Stimulated activated CD4-positive, alpha-beta T cell treated with anti-CD3 and anti-CD28 coated beads, Interleukin-2, amount 100 ng/mL, for 24 hours (primary cell): Measurements from ENCODE around the gene CHCHD2.
"Not testable (repeated sequence)": the region's sequence is repeated elsewhere in the genome, so short reads cannot be mapped to it uniquely, and the experiment has no call there.

Experiments
- DNase-seq, 2 donors: peaks; one replicate each; pipeline ENCODE4 v3.0.0-alpha.2; 2020

Gene CHCHD2

GRCh38 chr7:56106108-56107073 lies at the start of gene CHCHD2:
Gene CHCHD2, minus strand, starts transcription at chr7:56106476. Its CDS starts 63 bp downstream, at chr7:56106413.
- peak; percentile 90 to 93 for DNase-seq

DNA sequence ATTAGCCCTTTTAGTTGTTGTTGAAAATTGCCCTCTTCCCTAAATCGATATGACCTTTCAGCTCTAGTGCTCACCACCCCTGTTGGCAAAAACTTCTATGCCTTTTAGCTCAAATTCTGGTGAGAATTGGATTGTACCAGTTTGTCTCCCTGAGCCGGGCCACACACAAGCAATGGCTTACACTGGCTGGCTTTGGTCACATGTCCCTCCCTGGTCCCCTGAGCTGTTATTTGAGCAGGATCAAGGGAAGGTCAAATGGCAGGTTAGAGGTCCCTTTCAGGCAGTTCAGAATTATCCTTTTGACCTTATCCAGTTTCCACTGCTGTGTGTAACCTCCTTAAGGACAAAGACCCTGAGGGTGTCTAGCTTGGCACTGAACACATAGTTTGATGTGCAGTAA lies 24.8 kb upstream of the CHCHD2 start:
- DNase-seq: not testable (repeated sequence)

GRCh38 chr7:56127241-56127975 lies 21.1 kb upstream of the CHCHD2 start:
- no peak for DNase-seq

DNA sequence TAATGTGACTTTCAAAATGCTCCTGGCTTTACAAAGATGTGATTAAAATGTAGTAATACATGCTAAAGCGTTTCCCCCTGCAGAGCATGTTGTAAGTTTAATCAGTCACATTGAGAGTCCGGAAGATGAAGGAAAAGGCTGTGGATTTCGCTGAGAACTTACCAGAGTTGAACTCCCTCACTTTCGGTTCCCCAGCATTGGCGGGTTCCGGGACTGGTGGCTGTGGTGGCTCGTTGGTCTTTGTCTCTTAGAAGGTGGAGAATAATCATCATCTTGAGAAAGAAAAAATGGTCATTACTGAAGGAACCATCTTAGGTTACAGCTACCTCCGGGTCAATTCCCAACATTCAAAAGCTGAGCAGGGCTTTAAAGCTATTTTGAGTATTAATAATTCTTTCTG lies 19.6 kb upstream of the CHCHD2 start:
- no peak for DNase-seq

DNA sequence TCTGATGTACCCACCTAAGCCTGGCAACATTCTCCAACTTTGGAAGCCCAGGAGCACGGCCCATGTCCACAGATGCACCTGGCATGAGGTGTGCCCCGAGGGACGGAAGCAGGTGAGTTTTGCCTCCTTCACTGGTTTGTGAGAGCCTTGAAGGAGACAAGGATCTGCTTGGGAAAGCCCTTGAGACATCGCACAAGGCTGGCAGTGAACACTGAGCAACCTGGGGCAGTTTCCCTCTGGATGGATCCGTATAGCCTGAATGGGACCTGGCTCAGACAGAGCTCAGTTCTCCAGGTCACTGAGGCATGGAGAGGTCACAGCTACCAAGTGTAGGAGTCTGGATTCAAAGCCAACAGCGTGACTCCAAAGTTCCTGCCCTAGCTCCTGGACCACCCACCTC lies 18.7 kb upstream of the CHCHD2 start:
- no peak for DNase-seq

- no peak for DNase-seq
Measured at GRCh38 chr7:56121440-56121839, 15.2 kb upstream of the CHCHD2 start.

DNA sequence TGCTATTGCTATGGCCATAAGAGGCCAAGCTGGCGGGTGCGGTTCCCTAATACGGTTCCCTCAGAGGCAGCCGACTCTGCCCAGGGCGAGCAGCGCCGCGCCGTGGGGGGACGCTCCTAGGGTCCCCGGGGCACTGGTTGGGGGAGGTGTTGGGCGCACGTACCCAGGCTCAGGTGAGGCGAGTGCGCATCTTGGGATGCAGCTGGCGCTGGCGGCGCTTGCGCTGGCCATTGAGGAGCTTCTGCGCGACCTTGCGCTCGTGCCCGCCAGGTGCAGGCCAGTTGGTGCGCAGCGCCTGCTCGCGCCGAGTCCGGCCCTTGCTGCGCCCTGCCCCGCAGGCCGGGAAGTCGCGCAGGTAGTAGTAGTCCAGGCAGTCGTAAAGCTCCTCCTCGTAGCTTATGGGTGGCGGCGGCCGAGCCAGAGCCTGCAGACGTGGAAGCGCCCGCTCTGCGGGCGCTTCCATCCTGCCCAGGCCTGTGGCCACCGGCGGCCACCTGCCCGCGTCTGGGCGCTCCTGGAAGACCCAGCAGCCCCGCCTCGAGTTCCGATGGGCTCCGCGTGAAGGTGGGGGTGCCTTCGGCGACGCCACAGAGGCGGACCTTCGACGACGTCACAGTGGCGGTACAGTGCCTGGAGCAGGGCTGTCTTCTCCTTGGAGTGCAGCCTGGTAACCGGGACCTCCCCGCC lies 9.7 kb upstream of the CHCHD2 start, which contains the start of gene NUPR2:
Gene NUPR2, minus strand, starts transcription at position 566 of the 687 bp plus-strand sequence. Its CDS starts 103 bp downstream, at position 463.
- no peak for DNase-seq

DNA sequence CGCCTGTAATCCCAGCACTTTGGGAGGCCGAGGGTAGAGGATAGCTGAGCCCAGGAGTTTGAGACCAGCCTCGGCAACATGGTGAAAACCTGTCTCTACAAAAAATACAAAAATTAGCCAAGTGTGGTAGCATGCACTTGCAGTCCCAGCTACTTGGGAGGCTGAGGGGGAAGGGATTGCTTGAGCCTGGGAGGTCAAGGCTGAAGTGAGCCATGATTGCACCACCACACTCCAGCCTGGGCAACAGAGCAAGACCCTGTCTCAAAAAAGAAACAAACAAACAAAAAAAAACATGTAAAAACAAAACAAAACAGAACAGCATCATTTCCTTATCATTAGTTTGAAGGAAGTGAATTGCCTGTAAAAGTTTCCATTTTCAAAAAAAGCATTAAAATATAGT lies 6.0 kb upstream of the CHCHD2 start:
- DNase-seq: not testable (repeated sequence)

DNA sequence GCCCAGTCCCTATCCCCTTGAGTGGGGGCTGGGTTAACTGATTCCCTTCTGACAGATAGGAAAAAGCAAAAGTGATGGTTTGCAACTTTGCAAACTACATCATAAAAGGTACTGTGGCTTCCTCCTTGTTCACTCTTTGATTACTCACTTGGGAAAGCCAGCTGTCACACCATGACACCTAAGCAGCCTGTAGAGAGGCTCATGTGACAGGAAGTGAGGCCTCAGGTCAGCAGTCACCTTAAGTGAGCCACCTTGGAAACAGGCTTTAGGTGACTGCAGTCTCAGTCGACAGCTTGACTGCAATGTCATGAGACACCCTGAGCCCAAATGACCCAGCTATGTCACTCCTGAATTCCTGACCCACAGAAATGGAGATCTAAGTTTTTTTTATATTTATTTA lies 4.3 kb upstream of the CHCHD2 start:
- DNase-seq: no peak

DNA sequence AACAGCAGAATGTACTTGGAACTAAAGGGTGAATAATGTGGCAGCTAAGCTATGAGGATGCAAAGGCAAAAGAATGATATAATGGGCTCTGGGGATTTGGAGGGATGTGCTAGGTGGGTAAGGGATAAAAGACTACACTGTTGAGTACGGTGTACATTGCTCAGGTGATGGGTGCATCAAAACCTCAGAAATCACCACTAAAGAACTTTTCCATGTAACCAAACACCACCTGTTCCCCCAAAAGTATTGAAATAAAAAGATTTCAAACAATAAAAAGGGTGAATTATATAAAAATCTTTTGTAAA lies 1.6 kb upstream of the CHCHD2 start:
- DNase-seq: no peak

GRCh38 chr7:56105508-56105907 lies 768 bp downstream of the CHCHD2 start:
- peak; percentile 28 to 30 for DNase-seq

GRCh38 chr7:56104138-56104537 lies 2.1 kb downstream of the CHCHD2 start:
- not testable (repeated sequence) for DNase-seq

- DNase-seq: no peak
Measured at GRCh38 chr7:56099653-56100052, 6.6 kb downstream of the CHCHD2 start.

DNA sequence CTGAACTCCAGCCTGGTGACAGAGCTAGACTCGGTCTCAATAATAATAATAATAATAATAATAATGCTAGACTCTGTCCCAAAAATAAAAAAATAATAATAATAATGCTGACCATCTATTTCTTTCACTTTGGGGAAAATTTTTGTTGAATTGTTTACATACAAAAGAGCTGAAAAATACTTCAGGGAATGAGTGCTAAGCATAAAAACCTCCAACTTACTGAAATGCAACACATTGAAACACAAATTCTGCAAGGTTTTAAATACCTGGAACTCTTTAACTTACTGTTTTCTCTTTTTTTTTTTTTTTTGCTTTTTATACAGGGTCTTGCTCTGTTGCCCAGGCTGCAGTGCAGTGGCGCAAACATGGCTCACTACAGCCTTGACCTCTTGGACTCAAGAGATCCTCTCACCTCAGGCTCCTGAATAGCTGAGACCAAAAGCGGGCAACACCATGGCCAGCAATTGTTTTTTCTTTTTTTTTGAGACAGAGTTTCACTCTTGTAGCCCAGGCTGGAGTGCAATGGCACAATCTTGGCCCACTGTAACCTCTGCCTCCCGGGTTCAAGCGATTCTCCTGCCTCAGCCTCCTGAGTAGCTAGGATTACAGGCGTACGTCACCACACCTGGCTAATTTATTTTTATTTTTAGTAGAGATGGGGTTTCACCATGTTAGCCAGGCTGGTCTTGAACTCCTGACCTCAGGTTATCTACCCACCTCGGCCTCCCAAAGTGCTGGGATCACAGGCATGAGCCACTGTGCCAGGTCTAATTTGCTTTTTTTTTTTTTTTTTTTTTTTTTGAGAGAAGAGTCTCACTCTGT lies 7.9 kb downstream of the CHCHD2 start:
- not testable (repeated sequence) for DNase-seq

DNA sequence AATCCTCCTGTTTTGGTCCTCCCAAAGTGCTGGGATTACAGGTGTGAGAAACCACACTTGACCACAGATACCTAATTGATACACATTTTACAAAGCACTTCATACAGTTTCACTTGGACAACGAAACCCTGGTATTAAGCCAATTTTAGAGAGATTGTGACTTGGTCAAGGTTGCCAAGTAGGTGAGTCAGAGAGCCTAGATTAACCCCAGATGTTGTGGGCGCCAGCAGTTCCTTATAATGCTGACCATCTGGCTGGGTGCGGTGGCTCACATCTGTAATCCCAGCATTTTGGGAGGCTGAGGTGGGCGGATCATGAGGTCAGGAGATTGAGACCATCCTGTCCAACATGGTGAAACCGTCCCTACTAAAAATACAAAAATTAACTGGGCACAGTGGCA lies 8.6 kb downstream of the CHCHD2 start:
- DNase-seq: no peak

GRCh38 chr7:56092789-56093531 lies 13.3 kb downstream of the CHCHD2 start, which contains the start of gene PHKG1:
Gene PHKG1, minus strand, starts transcription at chr7:56092952. Its CDS starts 4,011 bp downstream, at chr7:56088941.
- no peak for DNase-seq

DNA sequence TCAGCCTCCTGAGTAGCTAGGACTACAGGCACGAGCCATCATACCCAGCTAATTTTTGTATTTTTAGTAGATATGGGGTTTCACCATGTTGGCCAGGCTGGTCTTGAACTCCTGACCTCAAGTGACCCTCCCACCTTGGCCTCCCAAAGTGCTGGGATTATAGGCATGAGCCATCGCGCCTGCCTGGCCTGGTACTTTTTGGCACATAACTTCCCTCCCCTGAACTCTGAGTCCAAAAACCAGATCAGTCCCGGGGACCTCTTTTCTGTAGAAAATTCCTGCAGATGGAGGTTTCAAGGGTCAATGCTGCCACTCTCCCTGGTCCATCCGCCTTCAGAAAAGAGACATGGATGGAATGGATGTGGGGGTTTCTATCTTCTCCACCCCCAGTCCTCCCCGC lies 13.9 kb downstream of the CHCHD2 start:
- DNase-seq: not testable (repeated sequence)

DNA sequence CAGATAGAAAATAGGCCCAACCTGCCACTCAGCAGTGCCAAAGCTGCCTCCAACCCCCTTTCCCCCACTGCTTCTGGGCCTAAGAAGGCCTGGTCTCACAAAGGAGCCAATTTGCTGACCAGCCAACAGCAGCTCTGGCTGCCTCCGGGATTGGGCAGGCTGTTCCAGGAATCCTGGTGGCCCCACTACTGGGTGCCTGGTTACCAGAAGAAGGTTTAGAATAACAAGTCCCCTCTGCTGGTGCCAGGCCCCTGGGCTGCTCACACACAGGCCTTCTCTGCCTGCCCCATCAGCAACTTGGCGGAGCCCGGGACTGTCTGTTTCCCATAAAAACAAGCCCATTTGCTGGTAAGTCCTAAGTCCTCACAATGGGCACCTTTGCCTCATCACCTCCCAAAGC lies 14.7 kb downstream of the CHCHD2 start:
- DNase-seq: no peak

DNA sequence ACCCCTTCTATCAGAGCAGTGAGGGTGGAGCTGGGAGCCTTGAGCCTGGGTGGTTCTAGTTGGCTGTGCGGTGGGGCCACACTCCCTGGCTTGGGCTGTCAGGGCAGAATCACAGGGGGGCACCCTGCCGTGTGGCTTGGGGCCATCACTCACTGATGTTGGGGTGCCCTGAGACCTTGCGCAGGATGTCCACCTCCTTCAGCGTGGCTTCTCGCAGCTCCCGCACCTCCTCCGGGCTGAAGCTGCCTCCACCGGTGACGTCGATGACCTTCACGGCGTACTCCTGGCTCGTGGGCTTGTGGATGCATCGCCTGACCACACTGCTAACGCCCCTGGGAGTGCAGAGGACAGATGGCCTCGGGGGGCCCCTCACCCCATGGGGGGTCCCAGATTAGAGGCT lies 18.8 kb downstream of the CHCHD2 start:
- DNase-seq: no peak

- DNase-seq: no peak
Measured at GRCh38 chr7:56086761-56087160, 19.5 kb downstream of the CHCHD2 start.

DNA sequence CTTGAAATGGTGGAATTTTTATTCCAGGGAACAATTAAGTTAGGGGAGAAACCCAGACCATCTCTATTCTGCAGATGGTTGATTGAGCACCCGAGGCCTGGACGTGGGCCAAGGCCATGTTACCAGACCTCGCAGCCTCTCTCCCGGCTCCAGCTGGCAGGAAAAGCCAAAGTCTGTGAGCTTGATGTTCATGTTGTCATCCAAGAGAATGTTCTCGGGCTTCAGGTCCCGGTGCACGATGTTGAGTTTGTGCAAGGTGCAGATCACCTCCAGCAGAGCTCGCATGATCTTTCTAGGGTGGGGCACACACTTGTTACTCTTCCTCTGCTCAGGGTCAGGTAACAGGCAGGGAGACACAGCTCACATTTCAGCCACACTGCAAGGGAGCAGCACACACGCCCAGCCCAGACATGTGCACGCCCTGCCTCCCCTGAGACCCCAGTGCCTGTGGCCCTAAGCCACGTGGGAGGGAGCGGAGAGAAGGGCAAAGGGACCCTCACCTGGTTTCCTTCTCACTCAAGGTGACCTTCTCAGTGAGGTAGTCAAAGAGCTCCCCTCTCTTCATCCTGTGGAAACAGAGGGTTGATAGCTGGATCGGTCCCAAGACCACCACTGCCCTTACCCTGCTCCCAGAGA lies 23.0 kb downstream of the CHCHD2 start:
- DNase-seq: no peak
